Fibroblast of mammary gland (primary cell): ENCODE measurements around the gene PCDHA10.
A peak's percentile ranks its signal among the peaks of the same experiment; 100 is the strongest.
"Not testable (repeated sequence)": the region's sequence is repeated elsewhere in the genome, so short reads cannot be mapped to it uniquely, and the experiment has no call there.

Experiments used
- DNase-seq: peaks from one replicate; pipeline ENCODE4 v3.0.0-alpha.2; 2010; ENCODE audit warnings: low read depth
- H3K4me3 ChIP-seq: 2 replicates; pipeline ENCODE4 v1.5.1; 2011; ENCODE audit warnings: low read depth, mild to moderate bottlenecking, low read length, moderate library complexity; ENCODE audit not compliant: control insufficient read depth
- CTCF ChIP-seq: conservative IDR thresholded peaks from 2 replicates; pipeline ENCODE4 v1.5.1; 2011; ENCODE audit warnings: low read depth, low read length, inconsistent platforms; ENCODE audit not compliant: control insufficient read depth, insufficient read depth

PCDHA10 gene

GRCh38 chr5:140822281-140822629 lies 33.4 kb upstream of the PCDHA10 start:
- no peak for TF ChIP-seq CTCF
- no peak overlapping the region for H3K4me3 ChIP-seq
- DNase-seq = no peak

- H3K4me3 ChIP-seq = not testable (repeated sequence)
Measured at GRCh38 chr5:140822969-140823368, 32.7 kb upstream of the PCDHA10 start.

GRCh38 chr5:140823475-140823874 lies 32.2 kb upstream of the PCDHA10 start:
- no peak overlapping the region for H3K4me3 ChIP-seq
- TF ChIP-seq CTCF = no peak
- no peak for DNase-seq

More at GRCh38 chr5:140822969-140823368, 32.7 kb upstream of the PCDHA10 start:
- not testable (repeated sequence) for DNase-seq

GRCh38 chr5:140827704-140828361 lies 27.9 kb upstream of the PCDHA10 start, which contains the start of gene PCDHA6:
Gene PCDHA6, plus strand, starts transcription at chr5:140827960. Its CDS starts 132 bp downstream, at chr5:140828092.
- DNase-seq = peak; percentile 15
- peak; percentile 30 for TF ChIP-seq CTCF
- H3K4me3 ChIP-seq = peak within 1 kb of the TSS; percentile 9

- no peak for DNase-seq
- no peak for TF ChIP-seq CTCF
- H3K4me3 ChIP-seq = no peak overlapping the region
Measured at GRCh38 chr5:140828362-140828737, 27.3 kb upstream of the PCDHA10 start.

GRCh38 chr5:140829511-140830501 lies 25.9 kb upstream of the PCDHA10 start:
- DNase-seq = not testable (repeated sequence)

GRCh38 chr5:140833993-140834392 lies 21.7 kb upstream of the PCDHA10 start, which contains the start of gene PCDHA7:
Gene PCDHA7, plus strand, starts transcription at chr5:140834269. Its CDS starts 115 bp downstream, at chr5:140834384.
- TF ChIP-seq CTCF = peak; percentile 19
- H3K4me3 ChIP-seq = no peak within 1 kb of the TSS
- peak; percentile 20 for DNase-seq

More at GRCh38 chr5:140829511-140830501, 25.9 kb upstream of the PCDHA10 start:
- not testable (repeated sequence) for H3K4me3 ChIP-seq

- not testable (repeated sequence) for DNase-seq, H3K4me3 ChIP-seq
Measured at GRCh38 chr5:140834439-140835008, 21.2 kb upstream of the PCDHA10 start.
